Measurements from ENCODE around the gene OR51B5.
"Not testable (repeated sequence)": the region's sequence is repeated elsewhere in the genome, so short reads cannot be mapped to it uniquely, and the experiment has no call there.

Gene OR51B5

DNA sequence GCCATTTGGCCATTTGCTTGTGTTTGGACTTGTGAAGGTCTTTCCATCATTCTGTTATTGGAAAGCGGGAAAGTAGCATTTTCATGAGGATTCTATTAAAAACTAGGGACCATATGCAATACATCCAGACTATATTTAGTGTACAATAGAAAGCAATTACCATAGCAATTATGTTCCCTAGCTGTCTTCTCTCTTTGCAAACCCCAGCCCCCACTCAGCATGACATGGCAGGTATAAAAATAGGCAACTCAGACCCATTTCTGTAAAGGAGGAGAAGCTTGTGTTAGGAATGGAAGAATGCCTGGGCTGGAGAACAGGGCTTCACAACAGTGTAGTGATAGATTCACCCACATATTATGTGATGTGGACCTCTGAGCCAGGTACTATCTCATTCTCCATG lies 20.4 kb upstream of the OR51B5 start:
- no peak for DNase-seq
- H3K27ac Mint-ChIP-seq: no peak overlapping the region
- H3K36me3 Mint-ChIP-seq (ENCODE audit: low read depth): no peaks in the 10 kb centered on the region
- H3K4me3 Mint-ChIP-seq: no peak overlapping the region
- H3K4me1 Mint-ChIP-seq: no peaks in the 10 kb centered on the region
- H3K27me3 Mint-ChIP-seq (ENCODE audit: low read depth, poor library complexity): peaks cover 4% of the 10 kb centered on the region
- H3K9me3 Mint-ChIP-seq: no peaks in the 10 kb centered on the region
- TF ChIP-seq, protein P1, sequence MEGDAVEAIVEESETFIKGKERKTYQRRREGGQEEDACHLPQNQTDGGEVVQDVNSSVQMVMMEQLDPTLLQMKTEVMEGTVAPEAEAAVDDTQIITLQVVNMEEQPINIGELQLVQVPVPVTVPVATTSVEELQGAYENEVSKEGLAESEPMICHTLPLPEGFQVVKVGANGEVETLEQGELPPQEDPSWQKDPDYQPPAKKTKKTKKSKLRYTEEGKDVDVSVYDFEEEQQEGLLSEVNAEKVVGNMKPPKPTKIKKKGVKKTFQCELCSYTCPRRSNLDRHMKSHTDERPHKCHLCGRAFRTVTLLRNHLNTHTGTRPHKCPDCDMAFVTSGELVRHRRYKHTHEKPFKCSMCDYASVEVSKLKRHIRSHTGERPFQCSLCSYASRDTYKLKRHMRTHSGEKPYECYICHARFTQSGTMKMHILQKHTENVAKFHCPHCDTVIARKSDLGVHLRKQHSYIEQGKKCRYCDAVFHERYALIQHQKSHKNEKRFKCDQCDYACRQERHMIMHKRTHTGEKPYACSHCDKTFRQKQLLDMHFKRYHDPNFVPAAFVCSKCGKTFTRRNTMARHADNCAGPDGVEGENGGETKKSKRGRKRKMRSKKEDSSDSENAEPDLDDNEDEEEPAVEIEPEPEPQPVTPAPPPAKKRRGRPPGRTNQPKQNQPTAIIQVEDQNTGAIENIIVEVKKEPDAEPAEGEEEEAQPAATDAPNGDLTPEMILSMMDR (IDR thresholded peaks at IDR 0.05): no peak

DNA sequence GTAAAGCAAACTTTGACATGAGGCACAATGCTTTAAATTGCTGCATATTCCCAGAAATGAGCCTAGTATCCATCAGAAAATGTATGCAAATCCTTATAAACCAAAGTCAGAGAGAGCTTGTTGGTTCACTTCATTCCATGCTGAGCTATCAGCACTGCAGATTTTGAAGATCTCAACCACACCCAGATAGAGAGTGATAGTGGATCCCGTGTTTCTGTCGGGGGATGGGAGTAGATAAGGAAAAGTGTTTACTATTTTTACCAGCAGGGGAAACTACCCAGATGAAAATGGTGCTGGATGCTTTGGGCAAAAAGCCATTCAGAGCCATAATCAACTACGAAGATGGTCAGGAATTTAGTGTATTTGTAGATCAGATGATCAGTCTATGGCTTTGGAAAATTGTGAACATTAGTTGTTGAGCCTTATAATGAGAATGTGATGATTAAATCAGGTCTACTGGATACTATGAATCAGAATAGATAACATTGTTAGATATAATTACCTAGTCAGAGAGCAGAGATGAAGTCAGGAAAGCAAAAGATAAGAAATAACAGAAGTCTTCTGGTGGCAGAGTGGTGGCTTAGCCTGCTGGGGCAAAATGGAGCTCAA lies 18.8 kb upstream of the OR51B5 start:
- no peaks in the 10 kb centered on the region for H3K36me3 Mint-ChIP-seq (ENCODE audit: low read depth)
- no peak for DNase-seq
- TF ChIP-seq, protein P1 (IDR thresholded peaks at IDR 0.05): no peak
- no peaks in the 10 kb centered on the region for H3K9me3 Mint-ChIP-seq
- H3K27ac Mint-ChIP-seq: no peak overlapping the region
- no peak overlapping the region for H3K4me3 Mint-ChIP-seq
- H3K27me3 Mint-ChIP-seq (ENCODE audit: low read depth, poor library complexity): peaks cover 4% of the 10 kb centered on the region
- no peaks in the 10 kb centered on the region for H3K4me1 Mint-ChIP-seq

DNA sequence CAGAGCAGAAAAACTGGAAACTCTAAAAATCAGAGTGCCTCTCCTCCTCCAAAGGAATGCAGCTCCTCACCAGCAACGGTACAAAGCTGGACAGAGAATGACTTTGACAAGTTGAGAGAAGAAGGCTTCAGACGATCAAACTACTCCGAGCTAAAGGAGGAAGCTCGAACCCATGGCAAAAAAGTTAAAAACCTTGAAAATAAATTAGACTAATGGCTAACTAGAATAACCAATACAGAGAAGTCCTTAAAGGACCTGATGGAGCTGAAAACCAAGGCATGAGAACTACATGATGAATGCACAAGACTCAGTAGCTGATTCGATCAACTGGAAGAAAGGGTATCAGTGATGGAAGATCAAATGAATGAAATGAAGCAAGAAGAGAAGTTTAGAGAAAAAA lies 12.7 kb upstream of the OR51B5 start:
- H3K27ac Mint-ChIP-seq; H3K27me3 Mint-ChIP-seq (ENCODE audit: low read depth, poor library complexity); H3K4me1 Mint-ChIP-seq; DNase-seq; H3K4me3 Mint-ChIP-seq; H3K9me3 Mint-ChIP-seq; H3K36me3 Mint-ChIP-seq (ENCODE audit: low read depth): not testable (repeated sequence)

DNA sequence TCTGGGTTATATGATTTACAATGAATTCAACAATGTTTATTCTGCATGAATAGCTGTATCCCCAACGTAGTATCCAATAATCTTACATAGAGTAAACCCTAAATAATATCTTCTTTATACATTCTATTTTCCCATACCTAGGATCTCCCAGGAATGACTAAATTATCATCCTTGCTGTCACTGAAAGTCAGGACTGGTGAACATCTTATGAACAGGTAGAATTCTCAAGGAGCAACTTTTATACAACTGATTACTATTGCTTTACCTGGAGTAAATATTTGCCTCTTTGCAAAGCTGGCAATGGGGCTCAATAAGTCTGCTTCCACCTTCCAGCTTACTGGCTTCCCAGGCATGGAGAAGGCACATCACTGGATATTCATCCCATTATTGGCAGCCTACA lies 7.9 kb upstream of the OR51B5 start, which contains the start of gene OR51B6:
Gene OR51B6, plus strand, starts transcription at position 301 of the 400 bp plus-strand sequence. Its CDS starts 0 bp downstream, at position 301.
- DNase-seq: no peak
- H3K36me3 Mint-ChIP-seq (ENCODE audit: low read depth): no peaks in the 10 kb centered on the region
- no peak within 1 kb of the TSS for H3K27ac Mint-ChIP-seq
- no peaks in the 10 kb centered on the region for H3K9me3 Mint-ChIP-seq
- H3K4me1 Mint-ChIP-seq: no peaks in the 10 kb centered on the region
- no peak within 1 kb of the TSS for H3K4me3 Mint-ChIP-seq
- TF ChIP-seq, protein P1 (IDR thresholded peaks at IDR 0.05): no peak
- peaks cover 3% of the 10 kb centered on the region for H3K27me3 Mint-ChIP-seq (ENCODE audit: low read depth, poor library complexity)

DNA sequence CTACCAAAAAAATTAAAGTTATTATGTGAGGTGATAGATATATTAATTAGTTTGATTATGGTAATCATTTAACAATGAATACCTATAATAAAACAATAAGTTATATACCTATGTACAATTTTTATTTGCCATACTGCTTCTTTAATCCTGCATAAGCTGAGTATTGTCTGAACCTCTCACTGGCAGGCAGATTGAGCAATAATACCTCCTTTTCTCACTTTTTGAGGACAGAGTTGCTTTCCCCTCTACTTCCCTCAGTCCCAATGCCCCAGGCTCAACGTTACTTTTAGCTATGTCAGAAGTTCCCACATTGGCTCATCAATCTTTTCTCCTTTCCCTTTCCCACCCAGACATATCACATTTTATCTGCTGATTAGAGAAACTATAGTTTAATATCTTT lies 6.2 kb upstream of the OR51B5 start:
- Mint-ChIP-seq H3K27ac (no peak overlapping the region), H3K27me3 (ENCODE audit: low read depth, poor library complexity) (peaks cover 6% of the 10 kb centered on the region), H3K36me3 (ENCODE audit: low read depth) (no peaks in the 10 kb centered on the region), H3K9me3 (no peaks in the 10 kb centered on the region), H3K4me1 (no peaks in the 10 kb centered on the region), H3K4me3 (no peak overlapping the region)
- TF ChIP-seq, protein P1 (IDR thresholded peaks at IDR 0.05): no peak
- DNase-seq: no peak

DNA sequence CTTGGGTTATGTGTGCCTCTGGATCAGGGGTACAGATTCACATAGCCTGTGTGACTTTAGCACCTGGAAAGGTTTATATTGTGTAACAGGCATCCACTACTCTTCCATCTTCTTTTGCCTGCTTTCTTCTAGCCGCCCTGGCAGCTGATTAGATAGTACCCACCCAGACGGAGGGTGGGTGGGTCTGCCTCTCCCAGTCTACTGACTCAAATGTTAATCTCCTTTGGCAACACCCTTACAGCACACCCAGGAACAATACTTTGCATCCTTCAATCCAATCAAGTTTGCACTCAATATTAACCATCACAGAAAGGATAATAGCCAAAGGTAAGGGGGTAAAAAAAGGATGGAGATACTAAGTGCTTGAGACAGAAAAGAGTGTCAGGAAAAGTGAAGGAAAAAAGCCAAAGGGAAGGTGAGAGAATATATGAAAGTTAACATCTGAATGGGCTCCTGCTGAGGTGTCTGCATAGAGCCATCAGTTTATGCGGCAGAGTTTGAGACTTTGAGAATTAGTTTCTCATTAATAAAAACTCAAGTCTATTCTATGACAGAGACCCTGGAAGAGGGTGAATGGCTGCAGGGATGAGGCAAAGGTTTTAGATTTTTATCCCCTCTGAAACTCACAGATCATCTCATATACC lies 5.3 kb upstream of the OR51B5 start:
- TF ChIP-seq, protein P1 (IDR thresholded peaks at IDR 0.05): no peak
- Mint-ChIP-seq H3K4me1 (no peaks in the 10 kb centered on the region), H3K36me3 (ENCODE audit: low read depth) (no peaks in the 10 kb centered on the region), H3K9me3 (no peaks in the 10 kb centered on the region), H3K27me3 (ENCODE audit: low read depth, poor library complexity) (peaks cover 6% of the 10 kb centered on the region), H3K4me3 (no peak overlapping the region), H3K27ac (no peak overlapping the region)
- no peak for DNase-seq

Data from nephron progenitor cell (in vitro differentiated cells).